Neural progenitor cell (in vitro differentiated cells): ENCODE measurements around the gene DUS4L. TPM values are rescaled to one million over a fixed set of nuclear protein-coding genes. Genes with fewer than 3 reads are reported as not detected.
A peak's percentile ranks its signal among the peaks of the same experiment; 100 is the strongest.

Experiments used
- DNase-seq: peaks from one replicate; pipeline ENCODE4 v3.0.0-alpha.2; 2016; ENCODE audit warnings: low spot score
- H2AFZ ChIP-seq: fragments of 200-600 bp; sonication (generic); replicated peaks from 2 replicates; pipeline ENCODE4 v1.6.1; 2016; ENCODE audit warnings: antibody characterized with exemption
- H3F3A ChIP-seq: fragments of 200-600 bp; sonication (generic); 2 replicates; pipeline ENCODE4 v1.6.1; 2016; ENCODE audit warnings: antibody characterized with exemption, low read depth
- H3K27ac ChIP-seq: fragments of 200-600 bp; sonication (generic); 2 replicates; pipeline ENCODE4 v1.5.1; 2016; ENCODE audit warnings: mild to moderate bottlenecking
- H3K27me3 ChIP-seq: fragments of 200-600 bp; sonication (generic); 2 replicates; pipeline ENCODE4 v1.6.1; 2016; ENCODE audit warnings: mild to moderate bottlenecking, moderate library complexity
- H3K36me3 ChIP-seq: fragments of 200-600 bp; sonication (generic); 2 replicates; pipeline ENCODE4 v1.5.1; 2016
- H3K4me1 ChIP-seq: fragments of 200-600 bp; sonication (generic); 2 replicates; pipeline ENCODE4 v1.6.1; 2016; ENCODE audit warnings: mixed run types
- H3K4me2 ChIP-seq: fragments of 200-600 bp; sonication (generic); 2 replicates; pipeline ENCODE4 v1.6.1; 2016
- H3K4me3 ChIP-seq: fragments of 200-600 bp; sonication (generic); 2 replicates; pipeline ENCODE4 v1.5.1; 2016
- H3K79me2 ChIP-seq: fragments of 200-600 bp; sonication (generic); 2 replicates; pipeline ENCODE4 v1.6.1; 2016; ENCODE audit warnings: low read depth
- H3K9ac ChIP-seq: fragments of 200-600 bp; sonication (generic); 2 replicates; pipeline ENCODE4 v1.6.1; 2016
- H3K9me3 ChIP-seq: fragments of 200-600 bp; sonication (generic); 2 replicates; pipeline ENCODE4 v1.5.1; 2016; ENCODE audit warnings: low read depth
- H4K20me1 ChIP-seq: fragments of 200-600 bp; sonication (generic); 2 replicates; pipeline ENCODE4 v1.6.1; 2016; ENCODE audit warnings: low read depth
- H3K27ac Mint-ChIP-seq: 3 replicates; pipeline ENCODE4 v1.8.0; 2021; ENCODE audit warnings: mixed read lengths
- H3K27me3 Mint-ChIP-seq: 2 replicates; pipeline ENCODE4 v1.8.0; 2022; ENCODE audit warnings: low read depth, mild to moderate bottlenecking, inconsistent platforms, moderate library complexity, mixed read lengths; ENCODE audit not compliant: insufficient read depth
- H3K36me3 Mint-ChIP-seq: 3 replicates; pipeline ENCODE4 v1.8.0; 2021; ENCODE audit warnings: mixed read lengths
- H3K4me1 Mint-ChIP-seq: 3 replicates; pipeline ENCODE4 v1.8.0; 2021; ENCODE audit warnings: mixed read lengths
- H3K4me3 Mint-ChIP-seq: 3 replicates; pipeline ENCODE4 v1.8.0; 2021; ENCODE audit warnings: mild to moderate bottlenecking, moderate library complexity, mixed read lengths
- H3K9me3 Mint-ChIP-seq: 3 replicates; pipeline ENCODE4 v1.8.0; 2020; ENCODE audit warnings: mixed read lengths
- CTCF ChIP-seq: fragments of 200-600 bp; sonication (generic); IDR thresholded peaks from 2 replicates; pipeline ENCODE4 v1.5.1; 2017; ENCODE audit warnings: antibody characterized with exemption, mild to moderate bottlenecking
- EZH2 ChIP-seq: fragments of 200-600 bp; sonication (generic); IDR thresholded peaks from 2 replicates; pipeline ENCODE4 v1.6.1; 2017; ENCODE audit warnings: antibody characterized with exemption, mild to moderate bottlenecking, moderate library complexity
- EZH2phosphoT487 ChIP-seq: fragments of 200-600 bp; sonication (generic); IDR thresholded peaks from 2 replicates; pipeline ENCODE4 v1.6.1; 2017; ENCODE audit warnings: antibody characterized with exemption
- total RNA-seq: library from RNA; depleted of rRNA; stranded (reverse); fragments of >200 nt; gene quantifications from 2 replicates; pipeline ENCODE4 v1.2.3, GENCODE V29; 2015; ENCODE audit warnings: low replicate concordance

The DUS4L gene
- total RNA-seq, 1 donor from 2014 or later: 24.4 TPM

- Histone ChIP-seq H3K27me3 (no peaks in the 10 kb centered on the region), H3F3A (no peaks in the 10 kb centered on the region), H3K4me2 (no peak overlapping the region), H3K36me3 (peaks cover 5% of the 10 kb centered on the region), H3K27ac (no peak overlapping the region), H3K9ac (no peak overlapping the region), H3K4me3 (no peak overlapping the region), H4K20me1 (peaks cover 3% of the 10 kb centered on the region), H3K4me1 (no peaks in the 10 kb centered on the region), H3K79me2 (peaks cover 44% of the 10 kb centered on the region), H2AFZ (no peak overlapping the region), H3K9me3 (no peaks in the 10 kb centered on the region)
- peaks cover 12% of the 10 kb centered on the region for H3K36me3 Mint-ChIP-seq
- TF ChIP-seq CTCF: no peak
- TF ChIP-seq EZH2phosphoT487: no peak
- no peak for TF ChIP-seq EZH2
- H3K27ac Mint-ChIP-seq: no peak overlapping the region
- DNase-seq: no peak
- no peaks in the 10 kb centered on the region for H3K27me3 Mint-ChIP-seq
- H3K9me3 Mint-ChIP-seq: no peaks in the 10 kb centered on the region
- H3K4me1 Mint-ChIP-seq: peaks cover 2% of the 10 kb centered on the region
- H3K4me3 Mint-ChIP-seq: no peak overlapping the region
These were observed 7.9 kb upstream of the DUS4L start for GRCh38 chr7:107555893-107556292.

GRCh38 chr7:107559864-107560263 is 3.9 kb upstream of the DUS4L start:
- TF ChIP-seq EZH2phosphoT487: no peak
- TF ChIP-seq EZH2: no peak
- no peak for TF ChIP-seq CTCF
- Histone ChIP-seq H3K4me3 (no peak overlapping the region), H2AFZ (no peak overlapping the region), H3F3A (no peaks in the 10 kb centered on the region), H4K20me1 (peaks cover 3% of the 10 kb centered on the region), H3K36me3 (no peaks in the 10 kb centered on the region), H3K79me2 (peaks cover 62% of the 10 kb centered on the region), H3K9me3 (no peaks in the 10 kb centered on the region), H3K27ac (no peak overlapping the region), H3K4me1 (peaks cover 13% of the 10 kb centered on the region), H3K27me3 (no peaks in the 10 kb centered on the region), H3K4me2 (no peak overlapping the region), H3K9ac (no peak overlapping the region)
- no peak overlapping the region for H3K27ac Mint-ChIP-seq
- H3K9me3 Mint-ChIP-seq: no peaks in the 10 kb centered on the region
- H3K36me3 Mint-ChIP-seq: peaks cover 6% of the 10 kb centered on the region
- DNase-seq: no peak
- H3K4me1 Mint-ChIP-seq: peaks cover 25% of the 10 kb centered on the region
- no peak overlapping the region for H3K4me3 Mint-ChIP-seq
- no peaks in the 10 kb centered on the region for H3K27me3 Mint-ChIP-seq

- Histone ChIP-seq H3K27ac (no peak overlapping the region), H2AFZ (no peak overlapping the region), H3K79me2 (peaks cover 73% of the 10 kb centered on the region), H3K9ac (no peak overlapping the region), H3K4me1 (peaks cover 16% of the 10 kb centered on the region), H3K4me3 (no peak overlapping the region), H3K27me3 (no peaks in the 10 kb centered on the region), H3F3A (no peaks in the 10 kb centered on the region), H4K20me1 (peaks cover 3% of the 10 kb centered on the region), H3K9me3 (no peaks in the 10 kb centered on the region), H3K36me3 (no peaks in the 10 kb centered on the region), H3K4me2 (no peak overlapping the region)
- DNase-seq: no peak
- Mint-ChIP-seq H3K27ac (no peak overlapping the region), H3K36me3 (peaks cover 4% of the 10 kb centered on the region), H3K4me3 (peak overlapping the region; percentile 36), H3K4me1 (peaks cover 31% of the 10 kb centered on the region), H3K27me3 (no peaks in the 10 kb centered on the region), H3K9me3 (no peaks in the 10 kb centered on the region)
- TF ChIP-seq CTCF (no peak), EZH2 (no peak), EZH2phosphoT487 (no peak)
These were observed 2.8 kb upstream of the DUS4L start for GRCh38 chr7:107560898-107561516.
